HG03558 (cell line): ENCODE results near the gene CARF.

ENCODE experiments used
- ATAC-seq: cut with Tn5 transposase; IDR thresholded peaks from one replicate; pipeline ENCODE4 v1.9.1; 2021; ENCODE audit warnings: moderate number of reproducible peaks; ENCODE audit not compliant: unreplicated experiment; ENCODE audit errors: extremely low read depth

The CARF gene

DNA sequence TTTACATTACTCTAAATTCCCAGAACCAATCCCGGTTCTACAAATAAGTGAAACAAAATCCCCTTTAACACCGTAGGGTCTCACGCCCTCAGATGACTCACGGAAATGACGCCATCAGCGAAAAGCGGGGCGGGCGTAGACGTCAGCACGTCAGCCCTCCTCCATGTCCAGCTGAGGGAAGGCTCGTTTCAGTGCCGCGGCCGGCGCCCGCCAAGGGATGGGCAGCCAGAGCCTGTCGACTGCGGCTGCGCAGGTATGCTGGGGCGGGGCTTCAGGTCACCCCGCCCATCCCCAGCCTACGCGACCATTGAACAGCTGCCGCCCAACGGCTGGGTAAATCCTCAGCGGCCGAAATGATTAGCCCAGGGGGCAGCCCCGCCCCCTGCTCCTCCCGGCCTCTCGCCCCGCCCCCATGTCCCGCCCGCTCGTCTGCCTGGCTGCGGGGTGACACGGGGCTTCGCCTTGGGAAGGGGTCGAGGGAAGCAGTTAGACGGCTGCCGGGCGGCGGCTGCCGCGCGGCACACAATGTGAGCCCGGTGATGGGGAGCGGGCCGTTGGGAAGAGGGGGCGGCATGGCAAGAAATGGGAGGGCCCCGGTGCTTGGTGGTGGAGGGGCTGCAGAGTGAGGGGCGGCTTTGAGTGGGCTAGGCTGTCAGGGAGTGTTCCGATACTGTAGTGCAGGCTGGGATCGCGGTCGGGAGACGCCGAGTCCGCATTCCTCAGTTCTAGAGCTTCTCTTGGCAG, 102.6 kb downstream of the CARF start, which contains the start of gene NBEAL1:
NBEAL1 (plus strand) TSS at position 420 of the 744 bp plus-strand sequence. CDS start 1,510 bp downstream, outside the sequence.
- ATAC-seq: peak; percentile 92

DNA sequence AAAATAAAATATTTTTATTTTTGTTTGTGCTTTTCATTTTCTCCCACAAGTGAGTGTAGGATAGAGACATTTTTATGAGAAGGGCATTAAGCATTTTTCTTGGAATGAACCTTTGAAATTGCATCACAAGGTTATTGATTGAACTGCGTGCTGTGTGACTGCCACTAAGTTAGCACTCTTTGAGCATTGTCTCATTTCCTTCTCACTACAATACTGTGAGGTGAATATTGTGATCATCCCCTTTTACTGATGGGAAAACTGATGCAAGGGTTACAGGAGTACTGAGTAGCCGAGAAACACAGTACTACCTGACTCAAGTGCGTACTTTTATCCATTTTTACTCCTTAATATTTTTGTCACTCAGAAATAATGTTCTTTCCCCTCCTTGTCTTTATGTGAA, 104.6 kb downstream of the CARF start:
- ATAC-seq: no peak

DNA sequence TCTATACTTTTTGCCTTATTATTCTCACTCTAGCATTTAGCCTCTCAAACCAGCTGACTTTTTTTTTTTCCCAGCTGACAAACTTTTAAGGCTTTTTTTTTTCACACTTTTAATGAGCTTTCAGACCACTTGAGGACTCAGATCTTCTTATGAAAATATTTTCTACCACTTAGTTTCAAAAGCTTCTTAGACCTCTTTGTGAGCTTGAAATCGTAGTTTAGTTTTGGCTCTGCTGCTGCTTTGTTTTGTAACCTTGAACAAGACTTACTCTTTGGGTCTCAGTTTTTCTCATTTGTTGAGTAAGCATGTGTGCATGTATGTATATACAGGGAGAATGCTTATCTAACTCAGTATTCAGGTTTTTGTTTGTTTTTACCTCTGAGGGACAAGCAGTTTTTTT, 106.1 kb downstream of the CARF start:
- no peak for ATAC-seq

DNA sequence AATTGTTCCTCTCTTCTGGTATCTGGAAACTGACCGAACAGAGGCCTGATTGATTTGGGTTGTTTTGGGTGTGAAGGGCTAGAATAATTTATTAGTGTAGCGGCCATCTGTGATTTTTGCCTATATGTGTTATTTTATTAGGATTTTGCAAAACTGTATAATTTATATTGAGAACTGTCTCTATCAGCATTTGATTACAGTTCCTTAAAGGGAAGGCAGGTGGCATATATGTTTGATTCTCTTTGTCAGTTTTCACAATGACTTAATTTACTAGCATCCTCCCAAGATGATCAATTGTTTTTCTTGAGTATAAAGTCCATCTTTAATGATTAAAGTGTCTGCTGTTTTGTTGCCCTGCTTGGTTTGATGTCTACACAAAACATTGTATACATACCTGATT, 107.1 kb downstream of the CARF start:
- no peak for ATAC-seq

DNA sequence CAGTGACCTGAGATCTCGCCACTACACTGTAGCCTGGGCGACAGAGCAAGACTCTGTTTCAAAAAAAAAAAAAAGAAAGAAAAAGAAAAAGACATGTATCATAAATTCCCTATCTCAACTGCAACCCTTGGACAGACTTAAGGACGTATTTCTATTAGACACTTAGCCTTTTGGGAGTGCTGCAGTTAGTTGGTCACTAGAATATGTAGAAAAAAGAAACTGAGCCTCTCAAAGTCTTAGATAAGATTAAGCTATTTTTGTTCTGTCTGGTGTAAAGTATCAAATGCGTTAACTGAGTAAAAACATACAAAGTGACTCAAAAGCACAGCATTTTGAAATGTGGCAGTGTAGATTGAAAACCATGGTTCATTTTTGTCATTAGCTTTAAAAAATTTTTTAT, 109.9 kb downstream of the CARF start:
- ATAC-seq: no peak

DNA sequence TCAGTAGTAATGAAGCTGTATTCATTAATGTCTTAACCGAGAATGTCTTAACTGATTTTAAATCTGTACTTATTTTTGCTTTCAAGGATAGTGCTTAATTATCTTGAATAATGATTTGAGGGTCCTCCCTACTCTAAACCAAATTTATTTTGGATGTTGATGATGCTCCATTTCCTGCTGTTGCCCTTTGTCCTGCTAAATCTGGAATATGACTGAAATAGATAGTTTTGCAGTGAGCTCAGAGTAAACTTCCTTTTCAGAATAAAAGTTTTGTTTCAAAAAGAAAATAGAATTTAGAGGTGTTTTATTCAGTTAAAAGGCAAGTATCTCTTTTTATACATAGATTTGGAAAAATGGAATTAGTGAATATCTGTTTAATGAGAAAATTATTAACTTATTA, 110.7 kb downstream of the CARF start:
- no peak for ATAC-seq

DNA sequence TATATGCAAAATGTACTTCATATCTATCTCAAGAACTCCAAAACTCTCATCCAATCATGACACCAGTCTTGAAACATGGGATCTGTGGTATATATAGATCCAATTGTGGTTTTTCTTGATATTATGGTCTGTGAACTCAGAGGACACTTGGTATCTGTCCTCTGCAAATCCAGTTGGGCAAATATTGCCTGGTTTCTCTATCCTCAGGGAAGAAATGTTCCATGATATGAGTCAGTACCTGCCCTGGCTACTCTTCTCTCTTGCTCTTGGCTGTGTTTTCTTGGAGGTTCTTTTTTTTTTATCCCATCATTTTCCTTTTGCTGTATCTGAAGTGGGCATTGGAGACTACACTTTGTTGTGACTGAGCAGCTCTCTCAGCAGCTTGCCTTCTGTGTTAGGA, 113.5 kb downstream of the CARF start:
- ATAC-seq: no peak

DNA sequence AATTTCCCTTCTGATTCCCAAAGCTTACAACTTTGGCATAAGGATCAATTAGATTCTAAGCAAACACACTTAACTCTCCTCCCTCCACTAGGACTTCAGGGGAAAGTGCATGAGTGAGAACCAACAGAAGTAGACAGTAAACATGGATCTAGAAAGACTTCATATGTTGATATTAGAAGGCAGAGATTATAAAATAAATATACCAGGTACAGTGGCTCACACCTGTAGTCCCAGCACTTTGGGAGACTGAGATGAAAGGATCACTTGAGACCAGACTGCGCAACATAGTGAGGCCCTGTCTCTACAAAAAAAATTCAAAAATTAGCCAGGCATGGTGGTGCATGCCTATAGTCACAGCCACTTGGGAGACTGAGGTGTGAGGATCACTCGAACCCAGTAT, 118.5 kb downstream of the CARF start:
- ATAC-seq: no peak

DNA sequence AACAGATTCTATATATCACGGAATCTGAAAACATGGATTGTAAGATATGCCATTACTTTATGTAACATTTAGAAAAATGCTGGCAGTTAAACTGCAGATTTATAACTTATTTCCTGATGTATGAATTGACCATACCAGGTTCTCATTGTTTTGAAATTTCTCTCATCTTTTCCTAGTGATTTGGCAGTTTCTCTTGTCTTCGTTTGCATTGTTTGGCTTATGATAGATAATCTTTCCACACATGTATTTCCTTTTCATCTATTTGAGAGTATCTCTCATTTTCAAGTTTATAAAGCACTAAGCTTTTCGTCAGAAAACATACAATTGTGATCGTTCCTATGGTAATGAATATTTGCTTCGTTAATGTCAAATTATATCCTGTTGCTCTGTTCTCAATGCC, 118.9 kb downstream of the CARF start:
- no peak for ATAC-seq

DNA sequence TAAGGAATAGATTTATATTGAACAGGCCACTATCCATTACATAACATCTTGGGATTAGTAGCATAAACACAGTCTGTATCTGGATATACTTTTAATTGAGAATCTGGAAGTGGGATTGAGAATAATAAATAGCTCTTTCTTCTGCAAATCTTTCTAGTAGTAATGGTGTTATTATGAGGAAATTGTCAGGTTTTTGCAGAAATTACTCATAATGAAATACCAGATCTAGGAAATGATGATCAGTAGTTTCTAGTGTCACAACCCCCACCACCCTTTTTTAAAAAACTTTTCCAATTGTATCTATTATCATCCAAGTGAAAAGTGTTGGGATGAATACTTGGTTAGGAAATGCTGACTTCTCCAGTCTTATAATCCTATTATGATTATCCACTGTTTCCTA, 121.3 kb downstream of the CARF start:
- ATAC-seq: no peak

DNA sequence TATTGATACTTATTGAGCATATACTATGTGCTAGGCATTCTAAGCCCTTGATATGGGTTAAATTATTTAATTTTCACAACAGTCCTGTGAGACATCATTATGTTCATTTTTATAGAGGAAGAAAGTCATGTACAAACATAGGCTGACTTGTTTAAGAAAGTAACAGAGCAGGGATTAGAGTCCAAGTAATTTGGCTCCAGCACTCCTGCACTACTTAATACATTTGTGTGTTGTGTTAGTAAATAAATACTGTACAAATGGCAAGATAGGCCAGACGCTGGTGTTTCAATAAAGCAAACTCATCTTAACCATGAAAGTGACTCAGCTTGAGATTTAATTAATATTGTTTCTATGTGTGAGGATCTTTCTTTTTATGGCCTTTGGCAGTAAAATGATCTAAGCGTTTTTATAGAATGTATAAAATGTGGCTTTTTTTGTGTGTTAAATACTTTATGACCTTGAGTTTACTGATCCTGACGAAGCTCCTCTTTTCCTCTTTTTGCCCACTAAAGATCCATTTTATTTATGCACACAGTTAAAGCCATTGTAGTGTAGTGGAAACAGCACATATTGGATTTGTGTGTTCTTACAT, 123.9 kb downstream of the CARF start:
- no peak for ATAC-seq
